Measurements from ENCODE around the gene EPHA6.
"Not testable (repeated sequence)": the region's sequence is repeated elsewhere in the genome, so short reads cannot be mapped to it uniquely, and the experiment has no call there.

Gene EPHA6

DNA sequence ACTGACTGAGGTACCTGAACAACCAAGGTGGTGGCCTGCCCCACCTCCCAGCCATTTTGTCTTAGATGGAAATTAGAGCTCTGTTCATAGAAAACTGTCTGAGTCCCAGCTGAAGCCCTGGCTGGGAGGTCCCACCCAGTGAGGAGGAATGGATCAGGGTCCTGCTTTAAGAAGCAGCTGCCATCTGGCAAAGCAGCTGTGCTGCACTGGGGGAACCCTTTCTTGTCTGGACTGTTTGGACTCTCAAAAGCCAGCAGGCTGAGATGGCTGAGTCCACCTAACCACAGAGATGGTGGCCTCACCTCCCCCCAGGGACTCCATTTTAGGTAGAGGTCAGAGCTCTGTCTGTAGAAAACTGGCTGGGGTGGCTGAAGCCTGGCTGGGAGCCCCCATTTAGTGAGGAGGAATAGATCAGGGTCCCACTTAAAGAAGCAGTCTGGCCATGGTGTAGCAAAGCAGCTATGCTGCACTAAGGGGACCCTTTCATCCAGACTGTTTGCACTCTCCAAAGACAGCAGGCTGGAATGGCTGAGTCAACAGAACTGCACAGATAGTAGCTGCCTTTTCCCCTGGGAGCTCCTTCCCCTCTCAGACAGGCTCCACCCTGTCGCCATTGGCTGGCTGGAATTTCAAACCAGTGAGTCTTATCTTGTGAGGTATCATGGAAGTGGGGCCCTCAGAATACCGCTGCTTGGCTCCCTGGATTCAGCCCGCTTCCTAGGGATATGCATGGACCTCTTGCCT is 116.9 kb downstream of the EPHA6 start:
- DNase-seq, result no peak

GRCh38 chr3:96942131-96942530 is 127.7 kb downstream of the EPHA6 start:
- not testable (repeated sequence) for DNase-seq

DNA sequence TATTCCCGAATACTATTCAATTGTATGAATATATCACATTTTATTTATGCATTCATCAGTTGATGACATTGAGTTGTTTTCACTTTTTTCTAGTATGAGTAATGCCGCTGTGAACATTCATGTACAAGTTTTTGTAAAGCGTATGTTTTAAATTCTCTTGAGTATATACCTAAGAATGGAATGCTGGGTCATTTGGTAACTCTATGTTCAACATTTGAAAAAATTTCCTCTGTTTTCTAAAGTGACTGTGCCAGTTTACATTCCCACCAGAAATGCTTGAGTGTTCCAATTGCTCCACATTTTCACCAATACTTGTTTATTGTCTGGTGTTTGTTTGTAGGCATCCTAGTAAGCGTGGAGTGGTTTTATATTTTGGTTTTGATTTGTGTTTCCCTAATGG is 144.5 kb downstream of the EPHA6 start:
- no peak for DNase-seq

GRCh38 chr3:96959474-96959873 is 145.1 kb downstream of the EPHA6 start:
- DNase-seq, result no peak

GRCh38 chr3:96959901-96960641 is 145.7 kb downstream of the EPHA6 start:
- DNase-seq, result no peak

- DNase-seq, result no peak
Measured at GRCh38 chr3:96960661-96961330, 146.4 kb downstream of the EPHA6 start.

DNA sequence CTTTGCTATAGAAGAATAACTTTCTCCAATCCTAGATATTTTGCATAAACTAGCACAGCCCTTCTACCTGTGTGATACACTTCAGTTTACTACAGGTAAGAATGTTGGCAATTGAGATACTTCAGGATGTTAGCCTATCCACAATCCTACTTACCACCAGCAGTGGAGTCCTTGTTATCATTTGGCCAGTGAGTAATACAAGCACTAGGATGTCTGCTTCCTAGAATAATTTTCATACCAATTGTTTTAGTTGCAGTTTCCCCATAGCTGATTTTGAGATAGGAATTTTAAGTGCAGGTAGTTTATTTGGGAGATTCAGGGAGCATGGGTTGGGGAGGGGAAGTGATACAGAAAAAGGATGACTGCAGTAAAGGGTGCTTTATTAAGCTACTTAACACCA is 147.2 kb downstream of the EPHA6 start:
- no peak for DNase-seq

- DNase-seq, result no peak
Measured at GRCh38 chr3:96966181-96966929, 152.0 kb downstream of the EPHA6 start.

GRCh38 chr3:96970211-96970610 is 155.8 kb downstream of the EPHA6 start:
- no peak for DNase-seq

GRCh38 chr3:96977671-96978070 is 163.3 kb downstream of the EPHA6 start:
- DNase-seq, result no peak

DNA sequence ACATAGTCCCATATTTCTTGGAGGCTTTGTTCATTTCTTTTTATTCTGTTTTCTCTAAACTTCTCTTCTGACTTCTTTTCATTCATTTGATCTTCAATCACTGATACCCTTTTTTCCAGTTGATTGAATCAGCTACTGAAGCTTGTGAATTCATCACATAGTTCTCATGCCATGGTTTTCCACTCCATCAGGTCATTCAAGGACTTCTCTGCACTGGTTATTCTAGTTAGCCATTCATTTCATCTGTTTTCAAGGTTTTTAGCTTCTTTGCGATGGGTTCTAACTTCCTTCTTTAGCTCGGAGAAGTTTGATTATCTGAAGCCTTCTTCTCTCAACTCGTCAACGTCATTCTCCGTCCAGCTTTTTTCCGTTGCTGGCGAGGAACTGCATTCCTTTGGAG is 169.3 kb downstream of the EPHA6 start:
- not testable (repeated sequence) for DNase-seq

- no peak for DNase-seq
Measured at GRCh38 chr3:96986241-96986640, 171.8 kb downstream of the EPHA6 start.

GRCh38 chr3:96991231-96991630 is 176.8 kb downstream of the EPHA6 start:
- no peak for DNase-seq

- DNase-seq, result no peak
Measured at GRCh38 chr3:96991800-96992365, 177.5 kb downstream of the EPHA6 start.

- no peak for DNase-seq
Measured at GRCh38 chr3:96994988-96995387, 180.6 kb downstream of the EPHA6 start.

- DNase-seq, result no peak
Measured at GRCh38 chr3:96996009-96996408, 181.6 kb downstream of the EPHA6 start.

- DNase-seq, result no peak
Measured at GRCh38 chr3:97001611-97002010, 187.2 kb downstream of the EPHA6 start.

DNA sequence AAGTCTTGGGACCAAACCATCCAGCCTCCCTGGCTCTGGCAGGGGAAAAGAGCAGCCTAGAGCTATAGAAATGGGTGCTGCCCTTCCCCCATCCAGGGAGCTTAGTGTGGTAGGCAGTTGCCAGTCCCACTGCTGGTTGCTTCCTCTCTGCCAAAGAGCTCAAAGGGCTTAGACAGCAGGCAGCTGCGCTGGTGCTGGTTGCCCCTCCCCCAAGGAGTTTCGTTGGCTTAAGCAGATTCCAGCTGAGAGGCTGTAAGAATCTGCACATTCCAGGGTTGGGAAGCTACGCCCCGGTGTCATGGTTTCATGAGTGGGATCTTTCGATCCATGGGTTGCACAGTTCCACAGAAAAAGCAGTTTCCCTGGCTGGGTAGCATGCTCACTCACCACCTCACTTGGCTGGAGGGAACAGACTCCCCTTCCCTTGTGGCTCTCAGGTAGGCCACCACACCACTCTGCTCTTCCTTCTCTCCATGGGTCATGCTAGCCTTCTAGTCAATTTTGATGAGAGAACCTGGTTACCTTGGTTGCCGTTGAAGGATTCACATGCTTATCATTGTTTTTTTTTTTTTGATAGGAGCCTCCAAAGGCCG is 195.1 kb downstream of the EPHA6 start:
- no peak for DNase-seq

DNA sequence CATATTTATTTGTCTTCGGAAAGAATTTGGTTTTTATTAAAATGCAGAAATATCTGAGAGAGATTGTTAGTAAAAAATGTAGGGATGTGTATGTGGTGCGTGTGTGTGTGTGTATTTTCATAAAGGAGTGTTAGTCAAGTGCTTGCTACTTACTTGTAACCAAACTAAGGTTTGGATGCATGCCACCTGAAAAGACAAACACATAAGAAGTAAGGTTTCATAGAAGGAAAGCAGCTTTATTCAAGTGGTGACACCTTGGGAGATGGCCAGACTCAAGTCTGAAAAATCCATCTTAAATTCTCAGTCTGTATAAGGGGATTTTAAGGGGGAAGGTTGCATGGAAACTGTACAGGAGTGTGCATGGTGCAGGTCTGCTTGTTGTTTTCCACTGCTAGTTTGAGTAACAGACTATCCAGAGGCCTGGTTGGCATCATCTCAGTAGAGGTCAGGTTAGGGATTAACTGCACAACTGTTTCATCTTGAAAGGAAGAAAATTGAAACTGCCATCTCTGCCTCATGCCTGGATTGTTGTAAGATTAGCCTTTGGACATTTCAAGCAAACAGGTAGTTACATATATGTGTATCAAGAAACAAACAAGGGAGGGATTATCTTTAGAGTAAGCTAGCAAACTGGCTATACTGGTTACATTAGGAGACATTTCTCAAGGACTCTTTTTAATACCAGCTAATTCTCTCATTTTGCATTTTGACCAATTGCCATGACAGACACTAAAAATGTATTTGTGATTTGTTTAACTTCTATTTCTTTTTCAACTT is 196.7 kb downstream of the EPHA6 start:
- DNase-seq, result no peak

- DNase-seq, result no peak
Measured at GRCh38 chr3:97021778-97022177, 207.4 kb downstream of the EPHA6 start.

GRCh38 chr3:97025612-97026011 is 211.2 kb downstream of the EPHA6 start:
- not testable (repeated sequence) for DNase-seq
